GM21786 (cell line): Measurements from ENCODE around the gene MAMLD1.
A peak's percentile ranks its signal among the peaks of the same experiment; 100 is the strongest.

ENCODE experiments used
- ATAC-seq: cut with Tn5 transposase; IDR thresholded peaks from one replicate; pipeline ENCODE4 v1.9.1; 2021; ENCODE audit not compliant: unreplicated experiment

Gene MAMLD1

DNA sequence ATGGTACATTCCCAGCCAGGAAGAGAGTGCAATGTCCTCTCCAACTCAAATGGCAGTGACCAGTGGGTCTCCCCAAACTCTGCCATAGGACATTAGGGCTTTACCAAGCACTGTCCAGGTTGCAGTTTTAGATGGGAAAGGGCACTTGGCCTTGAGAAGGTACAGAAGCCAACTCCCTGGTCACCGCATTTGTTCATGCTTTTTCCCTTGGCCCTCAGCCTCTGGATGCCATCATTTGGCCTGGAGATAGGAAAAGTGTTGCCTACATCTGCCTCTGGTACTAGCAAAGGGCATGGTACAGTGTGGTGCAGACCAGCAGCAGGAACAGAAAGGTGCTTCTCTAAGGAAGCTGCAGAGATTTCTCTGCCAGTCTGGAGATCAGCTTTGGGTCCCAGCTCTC is 93.8 kb downstream of the MAMLD1 start:
- no peak for ATAC-seq

DNA sequence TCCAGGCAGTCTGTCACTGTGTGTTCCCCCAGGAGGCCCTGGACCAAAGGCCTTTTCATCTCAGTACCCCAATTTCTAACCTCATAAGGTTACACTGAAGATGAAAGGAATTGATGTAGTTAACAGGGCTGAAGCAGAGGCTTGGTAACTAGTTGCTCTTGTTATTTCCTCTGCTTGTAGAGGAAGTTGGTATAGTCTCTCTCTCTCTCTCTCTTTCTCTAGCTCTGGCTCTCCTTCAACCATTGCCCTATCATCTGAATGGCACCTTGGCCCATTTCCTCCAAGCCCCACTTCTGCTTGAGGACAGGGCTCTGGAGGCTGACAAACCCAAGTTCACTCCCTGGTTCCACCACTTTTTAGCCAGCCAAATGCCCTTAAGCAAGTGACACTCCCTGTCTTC is 96.1 kb downstream of the MAMLD1 start:
- no peak for ATAC-seq

DNA sequence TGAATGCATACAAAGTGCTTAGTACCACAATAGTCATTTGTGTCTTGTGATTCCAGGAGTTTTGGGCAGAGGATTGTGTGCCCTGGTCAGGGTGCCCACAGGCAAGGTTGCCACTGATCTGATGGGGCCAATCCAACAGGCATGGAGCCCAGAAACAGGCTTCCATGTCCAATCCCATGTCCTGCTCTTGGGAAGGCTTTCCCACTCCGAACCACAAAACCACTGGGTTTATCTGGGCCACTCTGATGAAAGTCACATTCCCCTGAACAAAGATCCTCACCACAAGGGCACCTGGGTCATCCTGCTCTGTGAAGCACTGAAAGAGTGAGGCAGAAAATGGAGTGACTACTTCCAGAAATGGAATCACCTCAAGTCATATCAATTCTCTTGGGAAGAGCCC is 96.9 kb downstream of the MAMLD1 start:
- ATAC-seq = no peak

DNA sequence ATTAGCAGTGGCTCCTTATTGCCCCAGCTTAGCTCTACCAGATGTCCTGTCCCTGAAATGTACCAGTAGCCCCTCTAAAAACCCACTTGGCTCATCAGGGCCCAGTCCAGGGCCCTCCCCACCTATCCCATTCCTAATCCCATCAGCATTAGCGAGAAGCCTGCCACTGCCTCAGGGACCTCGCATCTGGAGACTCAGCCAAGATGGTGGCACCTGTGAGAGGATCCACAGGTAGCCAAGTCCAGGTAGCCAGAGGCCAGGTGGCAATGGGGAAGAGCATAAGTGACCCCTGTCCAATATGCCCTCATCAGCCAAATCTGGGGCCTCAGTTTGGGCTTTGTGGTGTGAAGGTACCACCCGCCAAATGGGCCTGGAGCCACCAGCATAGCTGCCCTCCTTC is 97.7 kb downstream of the MAMLD1 start:
- ATAC-seq = no peak

DNA sequence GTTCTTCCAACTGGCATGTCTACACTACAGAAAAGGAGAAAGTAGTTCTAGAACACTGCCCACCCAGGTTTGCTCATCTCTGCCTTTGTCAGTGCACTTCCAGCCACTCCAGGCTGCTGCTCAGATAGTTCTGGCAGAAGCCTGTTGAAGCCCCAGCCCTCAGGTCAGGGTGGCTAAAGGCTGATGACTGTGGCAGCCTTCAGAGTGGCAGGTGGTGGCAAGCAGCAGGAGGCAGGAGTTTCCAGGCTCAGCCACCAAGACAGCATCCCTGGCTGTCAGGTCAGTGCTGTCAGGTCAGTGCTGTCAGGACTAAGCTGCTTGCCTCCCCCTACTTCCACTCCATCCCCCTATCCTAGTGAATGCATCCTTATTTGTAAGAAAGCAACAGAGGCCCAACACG is 100.4 kb downstream of the MAMLD1 start:
- no peak for ATAC-seq

DNA sequence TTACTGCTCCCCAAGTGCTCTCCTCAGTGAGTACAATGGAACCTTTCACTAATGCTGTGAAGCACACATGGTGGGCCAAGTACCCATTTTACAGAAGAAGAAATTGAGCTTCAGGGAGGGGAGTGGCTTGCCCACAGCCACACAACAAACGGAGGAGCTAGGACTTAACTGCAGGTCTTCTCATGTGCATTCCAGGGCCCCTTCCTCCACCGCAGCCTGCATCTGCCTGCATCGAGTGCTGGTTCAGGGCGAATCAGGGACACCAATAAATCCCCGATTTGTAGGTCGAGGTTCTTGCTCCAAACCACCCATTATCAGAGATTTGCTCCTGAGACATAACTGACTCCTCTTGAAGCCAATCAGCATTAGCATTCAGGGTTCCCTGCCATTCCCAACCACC is 100.9 kb downstream of the MAMLD1 start:
- no peak for ATAC-seq

DNA sequence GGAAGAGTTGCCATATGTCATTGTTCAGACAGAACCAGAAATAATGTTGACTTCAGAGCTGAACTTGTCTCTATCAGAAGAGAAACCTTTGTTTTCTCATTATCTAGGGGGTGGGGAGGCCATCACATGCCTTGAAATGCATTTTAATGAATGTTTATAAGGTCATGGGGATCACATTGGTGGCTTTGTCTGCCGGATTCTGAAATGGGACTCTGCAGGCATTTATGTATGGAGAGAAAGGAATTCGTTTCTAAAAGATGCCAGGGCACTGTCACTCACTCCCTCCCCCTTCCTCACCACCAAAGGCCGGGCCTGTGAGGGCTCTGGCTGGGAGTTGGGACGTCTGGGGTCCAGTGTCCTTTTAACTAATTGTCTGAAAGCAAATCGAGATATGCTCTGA is 102.2 kb downstream of the MAMLD1 start:
- no peak for ATAC-seq

DNA sequence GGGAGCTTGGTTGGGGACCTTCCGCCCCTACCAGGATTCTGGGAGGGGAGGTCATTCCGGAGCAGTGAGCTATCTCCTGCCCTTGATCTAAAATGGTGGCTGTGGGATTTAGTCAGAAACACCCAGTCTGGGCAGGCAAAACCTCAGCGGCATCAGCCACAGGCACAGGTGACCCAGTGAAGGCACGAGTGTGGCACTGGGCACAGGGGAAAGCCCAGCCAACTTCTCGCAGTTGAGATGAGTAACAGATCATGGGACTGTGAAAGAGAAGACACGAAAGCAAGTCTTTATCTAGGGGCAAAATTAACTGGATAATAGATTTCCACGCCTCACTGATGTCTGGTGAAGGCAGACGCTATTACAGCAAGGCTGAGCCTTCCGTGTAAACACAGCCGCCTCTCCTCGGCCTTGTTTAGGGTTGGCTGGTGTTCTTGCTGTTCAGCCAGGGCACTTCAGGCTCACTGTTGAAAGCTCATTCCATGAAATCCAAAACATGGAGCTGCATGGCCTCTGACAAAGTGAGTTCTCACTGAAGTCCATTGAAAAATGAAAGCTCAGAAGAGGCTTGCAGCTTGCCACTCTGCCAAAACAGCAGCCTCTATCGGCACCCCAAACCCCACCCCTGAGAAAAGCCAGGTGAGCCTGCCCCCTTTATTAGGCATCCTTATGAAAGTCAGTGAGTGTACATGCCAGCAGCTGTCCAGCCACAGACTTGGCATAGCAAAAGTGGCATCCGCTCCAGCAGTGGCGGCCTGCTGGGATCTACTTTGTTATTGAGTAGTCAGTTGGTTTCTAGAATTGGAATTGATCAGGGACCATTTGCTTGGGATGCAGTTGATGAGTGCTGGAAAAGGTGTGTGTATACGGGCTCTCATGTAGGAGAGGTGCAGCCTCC is 103.0 kb downstream of the MAMLD1 start:
- ATAC-seq = peak; percentile 45

DNA sequence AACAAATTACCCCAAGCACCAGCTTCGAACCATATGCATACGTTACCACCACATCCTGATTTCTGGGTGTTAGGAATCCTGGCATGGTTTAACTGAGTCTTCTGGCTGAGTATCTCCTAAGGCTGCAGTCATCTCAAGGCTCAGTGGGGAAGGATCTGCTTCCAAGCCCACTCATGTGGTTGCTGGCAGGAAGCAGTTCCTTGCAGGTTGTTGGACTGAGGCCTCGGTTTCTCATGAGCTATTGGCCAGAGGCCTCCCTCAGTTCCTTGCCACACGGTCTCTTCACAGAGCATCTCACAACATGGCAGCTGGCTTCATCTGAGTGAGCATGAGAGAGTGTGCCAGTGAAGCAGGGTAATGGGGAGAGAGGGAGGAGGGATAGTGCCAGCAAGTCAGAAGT is 109.2 kb downstream of the MAMLD1 start:
- no peak for ATAC-seq

DNA sequence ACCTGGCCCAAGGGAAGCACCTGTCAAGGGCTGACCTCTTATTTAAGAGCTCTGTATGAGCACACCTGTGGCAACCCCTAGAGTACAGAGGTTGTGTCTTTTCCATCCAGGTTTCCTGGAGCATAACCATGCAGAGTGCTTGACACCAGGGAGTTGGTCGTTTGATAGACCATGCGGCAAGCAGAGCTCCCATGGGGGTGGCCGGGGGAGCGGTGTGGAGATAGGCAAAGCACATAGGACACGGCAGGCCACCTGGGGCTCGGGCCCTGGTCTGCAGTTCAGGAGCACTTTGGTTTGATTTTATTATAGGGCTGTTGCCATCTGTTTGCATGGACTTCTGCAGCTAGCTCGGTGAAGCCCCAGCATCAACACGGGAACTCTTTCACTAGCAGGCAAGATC is 110.3 kb downstream of the MAMLD1 start:
- ATAC-seq = no peak

DNA sequence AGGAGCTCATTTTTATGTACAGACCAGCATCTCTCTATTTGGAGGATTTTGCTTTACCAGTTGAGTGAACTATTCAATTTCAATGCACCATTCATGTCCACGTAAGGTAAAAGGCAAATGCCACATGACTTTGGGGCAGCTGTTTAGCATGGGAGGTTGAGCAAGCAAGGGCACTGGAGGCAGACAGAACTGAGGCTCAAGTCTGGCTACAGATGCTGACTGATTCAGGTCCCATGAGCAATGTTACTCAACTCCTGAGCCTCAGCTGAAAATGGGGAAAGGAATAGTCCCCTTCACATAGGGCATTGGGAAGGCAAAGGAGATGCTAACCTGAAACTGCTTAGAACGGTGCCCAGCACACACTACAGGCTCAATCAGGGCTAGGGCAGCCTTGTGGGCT is 112.3 kb downstream of the MAMLD1 start:
- no peak for ATAC-seq

DNA sequence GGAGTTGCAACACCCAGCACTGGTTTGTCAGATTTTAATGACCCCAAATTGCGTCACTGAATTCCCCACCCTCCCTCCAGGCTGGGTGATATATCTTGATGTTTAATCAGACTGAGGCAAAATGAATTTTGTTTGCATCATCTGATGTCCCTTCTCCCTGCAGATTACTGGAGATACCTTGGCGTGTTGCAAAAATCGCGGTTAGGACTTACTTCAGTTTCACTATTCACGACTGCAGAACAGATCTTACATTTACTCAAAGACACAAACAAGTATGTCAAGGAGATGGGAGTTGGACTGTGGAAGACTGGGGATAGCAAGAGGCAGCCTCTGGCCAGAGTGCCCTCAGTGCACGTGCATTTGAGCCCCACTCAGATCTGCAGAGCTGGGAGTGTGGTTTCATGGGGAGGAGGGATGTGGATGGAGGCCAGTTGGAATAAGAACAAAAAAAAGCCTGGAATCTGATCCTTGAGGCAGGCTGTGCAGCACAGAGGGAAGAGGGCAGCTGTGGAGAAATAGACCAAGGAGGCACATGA is 113.1 kb downstream of the MAMLD1 start:
- no peak for ATAC-seq

DNA sequence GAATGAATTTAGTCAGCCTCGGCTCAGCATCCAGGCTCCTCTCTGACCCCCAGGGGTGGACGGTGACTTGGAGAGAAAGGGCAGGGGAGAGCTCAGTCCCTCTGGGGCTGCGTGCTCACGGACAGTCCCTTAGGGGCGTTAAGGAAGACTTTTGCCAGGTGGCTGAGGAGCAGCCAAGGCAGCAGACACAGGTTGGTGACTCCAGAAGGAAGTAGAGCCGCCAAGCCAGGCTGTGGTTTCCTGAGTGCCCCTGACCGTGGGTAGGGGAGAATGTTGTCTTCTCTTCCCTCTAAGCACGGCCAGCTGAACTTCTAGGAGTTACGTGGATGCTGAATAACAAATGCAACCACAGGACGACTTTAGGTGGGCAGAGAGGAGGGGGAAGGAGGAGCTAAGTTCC is 114.3 kb downstream of the MAMLD1 start:
- no peak for ATAC-seq

DNA sequence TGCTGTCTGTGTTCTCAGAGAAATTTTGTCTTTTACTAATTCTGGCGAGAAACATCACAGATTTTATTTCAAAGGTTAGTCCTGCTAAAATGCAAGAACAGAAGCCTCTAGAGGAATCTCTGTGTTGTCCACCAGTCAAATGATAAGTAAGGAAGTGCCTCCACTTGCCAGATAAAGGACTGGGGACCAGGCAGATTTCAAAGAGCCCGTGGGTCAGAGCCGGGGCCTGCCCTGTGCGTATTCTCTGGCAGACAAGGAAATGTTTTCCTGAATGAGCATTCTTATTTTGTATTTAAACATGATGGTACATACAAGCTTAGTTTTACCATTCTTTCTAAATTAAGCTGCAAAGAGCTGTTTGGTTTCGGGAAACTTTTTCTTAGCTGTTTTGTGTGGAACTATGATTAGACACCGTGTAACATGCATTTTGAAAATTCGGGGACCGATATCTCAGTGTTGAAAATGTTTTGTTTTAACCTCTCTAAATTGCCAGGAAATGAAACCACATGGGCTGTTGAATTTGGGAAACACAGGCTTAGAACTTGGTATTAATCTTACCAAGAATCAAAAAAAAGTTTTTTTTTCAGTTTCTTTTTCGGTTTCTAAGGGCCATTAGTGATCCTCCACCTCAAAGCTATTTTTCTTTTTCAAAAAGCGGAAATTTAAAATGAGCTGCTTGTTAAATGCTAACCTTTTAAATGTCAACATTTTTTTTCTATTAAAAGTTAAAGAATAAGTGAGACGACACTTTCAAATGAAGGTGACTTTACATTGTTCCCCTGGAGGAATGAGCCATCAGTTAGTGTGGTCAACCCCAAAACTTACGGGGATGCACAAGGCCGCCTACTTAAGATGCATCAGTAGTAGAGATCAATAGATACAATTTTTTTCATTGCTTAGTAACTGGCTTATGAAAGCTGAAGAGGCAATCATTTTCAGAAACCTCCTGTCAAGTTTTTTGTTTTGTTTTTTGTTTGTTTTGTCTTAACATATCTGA is 115.7 kb downstream of the MAMLD1 start:
- ATAC-seq = peak; percentile 53

DNA sequence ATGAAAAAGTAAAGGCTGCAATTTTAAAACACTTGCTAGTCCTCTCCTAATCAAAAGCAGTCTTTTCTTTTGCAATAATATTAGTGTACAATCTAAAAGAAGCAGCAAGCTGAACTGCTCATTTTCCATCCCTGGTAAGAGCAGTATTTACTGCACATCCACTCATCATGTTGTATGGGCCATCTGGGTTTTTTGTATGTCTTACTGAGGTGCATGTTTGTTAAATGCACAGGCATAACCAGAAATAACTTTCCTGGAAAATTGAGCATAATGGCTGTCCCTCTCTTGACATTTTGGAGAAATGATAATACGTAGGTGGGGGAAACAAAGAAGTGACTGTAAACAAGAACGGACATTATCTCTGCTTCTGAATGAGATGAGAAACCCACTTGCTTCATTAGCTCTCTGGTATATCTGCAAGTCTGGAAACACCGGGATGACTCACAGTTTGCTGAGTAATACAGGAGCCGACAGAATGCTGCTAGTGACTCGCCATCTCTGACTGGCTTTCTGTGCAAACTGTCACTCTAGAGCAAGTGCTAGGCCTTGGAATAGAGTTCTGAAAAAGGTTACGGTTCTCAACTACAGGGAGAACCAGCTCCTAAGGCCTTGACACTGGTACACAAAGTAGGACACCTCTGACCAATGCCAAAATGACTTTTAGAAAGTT is 119.6 kb downstream of the MAMLD1 start:
- peak; percentile 49 for ATAC-seq

DNA sequence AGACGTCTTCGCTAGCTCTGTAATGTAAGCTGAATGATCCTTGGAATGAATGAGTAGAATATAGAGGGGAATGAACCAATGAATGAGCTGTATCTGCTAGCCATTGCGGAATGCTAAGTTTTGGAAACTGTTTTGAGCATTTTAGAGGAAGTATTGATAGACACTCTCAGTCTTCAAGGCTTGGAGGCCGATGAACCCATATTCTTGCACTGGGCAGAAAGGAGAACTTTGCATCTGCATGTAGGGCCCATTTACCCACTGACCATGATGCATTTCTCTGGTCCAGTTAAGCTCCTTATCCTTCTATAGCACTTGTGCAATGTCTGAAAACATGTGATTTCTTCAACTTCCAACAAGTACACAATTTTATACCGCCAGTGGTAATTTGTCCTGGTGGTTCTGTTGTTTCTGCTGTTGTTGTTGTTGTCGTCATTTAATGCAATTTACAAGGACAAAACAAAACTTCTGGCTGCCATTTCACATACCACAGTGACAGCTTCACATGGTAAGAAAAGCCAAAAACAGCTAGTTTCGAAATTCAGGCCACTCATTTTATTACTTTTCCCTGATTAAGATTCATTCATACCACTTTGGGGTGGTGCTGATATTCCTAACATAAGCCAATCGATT is 120.4 kb downstream of the MAMLD1 start:
- ATAC-seq = no peak

DNA sequence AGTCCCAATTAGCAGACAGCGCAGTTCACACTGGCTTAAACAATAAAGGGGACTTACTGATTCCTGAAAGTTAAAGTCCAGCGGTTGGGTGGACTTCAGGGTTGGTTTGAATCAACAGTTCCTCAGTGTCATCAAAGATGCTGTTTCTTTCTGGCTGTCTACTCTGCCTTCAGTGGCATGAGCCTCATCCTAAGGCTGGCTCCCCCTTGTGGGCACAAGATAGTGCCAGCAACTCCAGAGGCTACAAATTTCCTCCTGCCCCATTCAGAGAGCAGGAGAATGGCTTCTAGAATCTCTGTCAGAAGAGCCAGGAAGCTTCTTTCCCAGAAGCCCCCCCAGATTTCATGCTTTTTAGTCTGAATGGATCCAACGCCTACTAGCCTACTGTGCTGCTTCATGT is 122.9 kb downstream of the MAMLD1 start:
- no peak for ATAC-seq

DNA sequence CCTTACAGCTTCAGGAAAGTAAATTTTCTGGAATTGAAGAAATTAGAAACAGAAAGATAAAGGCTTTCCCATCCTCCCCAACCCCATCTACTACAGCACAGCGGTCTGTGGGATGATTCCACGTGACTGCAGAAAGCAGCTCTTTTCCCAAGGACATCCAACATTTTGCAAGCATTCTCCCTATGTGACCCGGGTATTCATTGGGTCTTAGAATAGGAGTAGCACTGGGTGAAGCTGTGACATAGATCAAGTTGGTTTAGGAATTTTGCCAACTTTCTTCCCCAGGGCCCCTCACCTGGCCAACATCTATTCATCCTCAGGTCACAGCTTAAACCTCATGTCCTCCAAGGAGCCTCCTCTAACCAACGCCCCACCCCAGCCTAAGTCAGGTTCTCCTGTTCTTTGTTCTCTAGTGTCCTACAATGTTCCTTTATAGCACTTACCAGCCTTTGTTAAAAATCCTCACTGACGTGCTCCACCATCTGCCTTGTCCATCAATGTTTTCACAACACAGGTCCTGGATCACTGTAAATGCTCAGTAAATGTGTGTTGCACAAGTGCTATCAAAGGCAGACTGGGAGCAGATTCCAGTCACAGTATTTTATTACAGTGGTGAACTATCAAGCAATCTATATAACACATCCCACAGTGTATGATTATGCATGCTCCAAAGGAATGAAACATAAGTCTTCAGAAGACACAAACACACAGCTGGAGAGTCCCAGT is 124.4 kb downstream of the MAMLD1 start:
- no peak for ATAC-seq

DNA sequence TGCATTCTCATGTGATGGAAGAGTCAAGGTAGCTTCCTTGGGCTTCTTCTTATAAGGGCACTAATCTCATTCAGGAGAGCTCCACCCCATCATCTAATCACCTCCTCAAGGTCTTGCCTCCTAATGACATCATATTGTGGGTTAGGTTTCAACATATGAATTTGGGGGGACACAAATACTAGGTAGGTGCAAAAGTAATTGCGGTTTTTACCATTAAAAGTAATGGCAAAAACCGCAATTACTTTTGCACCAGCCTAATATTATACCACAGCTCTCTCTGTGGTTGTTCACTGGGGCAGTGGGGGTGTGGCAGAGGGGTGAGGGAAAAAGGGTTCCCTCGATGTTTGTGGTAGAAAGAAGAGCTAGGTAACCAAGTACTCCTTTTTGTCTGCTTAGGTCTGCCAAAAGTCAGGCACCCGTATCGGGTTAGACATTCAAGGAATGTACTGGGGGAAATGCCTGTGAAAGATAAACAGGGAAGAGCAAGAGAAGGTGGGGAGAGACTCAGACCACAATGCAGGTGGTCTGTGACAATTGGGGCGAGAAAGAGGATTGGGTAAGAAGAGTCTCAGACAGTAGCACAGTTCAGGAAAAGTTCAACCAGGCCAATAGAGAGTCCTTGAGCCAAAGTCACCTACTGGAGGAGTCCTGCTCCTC is 126.4 kb downstream of the MAMLD1 start:
- ATAC-seq = no peak
